ENCODE measurements around the gene SSTR1.

Gene SSTR1

GRCh38 chr14:38243696-38244240, 36.1 kb downstream of the SSTR1 start:
- no peak for DNase-seq

GRCh38 chr14:38248321-38249028, 40.8 kb downstream of the SSTR1 start:
- DNase-seq: no peak

GRCh38 chr14:38250331-38250730, 42.6 kb downstream of the SSTR1 start:
- no peak for DNase-seq

- no peak for DNase-seq
Observed at GRCh38 chr14:38252066-38252710, 44.5 kb downstream of the SSTR1 start.

- no peak for DNase-seq
Observed at GRCh38 chr14:38253676-38254075, 46.0 kb downstream of the SSTR1 start.

- DNase-seq: no peak
Observed at GRCh38 chr14:38254571-38255407, 47.1 kb downstream of the SSTR1 start.

- no peak for DNase-seq
Observed at GRCh38 chr14:38255408-38255672, 47.6 kb downstream of the SSTR1 start.

- DNase-seq: no peak
Observed at GRCh38 chr14:38255673-38256532, 48.2 kb downstream of the SSTR1 start, which contains the start of gene CLEC14A. TSS of gene CLEC14A (minus strand) at chr14:38256093. CDS start at chr14:38256022, 71 bp downstream.

GRCh38 chr14:38256533-38256840, 48.8 kb downstream of the SSTR1 start:
- no peak for DNase-seq

GRCh38 chr14:38257507-38257906, 49.8 kb downstream of the SSTR1 start:
- no peak for DNase-seq

GRCh38 chr14:38261620-38262019, 53.9 kb downstream of the SSTR1 start:
- DNase-seq: no peak
